NT2/D1 (cell line): Measurements from ENCODE around the gene LRFN5.

Experiments
- YY1 ChIP-seq: IDR thresholded peaks from 2 replicates; pipeline ENCODE4 v1.6.1; 2011; ENCODE audit not compliant: insufficient read length, insufficient read depth
- ZNF274 ChIP-seq: IDR thresholded peaks from 2 replicates; pipeline ENCODE4 v1.6.1; 2011; ENCODE audit warnings: mild to moderate bottlenecking, low read depth, low read length

DNA sequence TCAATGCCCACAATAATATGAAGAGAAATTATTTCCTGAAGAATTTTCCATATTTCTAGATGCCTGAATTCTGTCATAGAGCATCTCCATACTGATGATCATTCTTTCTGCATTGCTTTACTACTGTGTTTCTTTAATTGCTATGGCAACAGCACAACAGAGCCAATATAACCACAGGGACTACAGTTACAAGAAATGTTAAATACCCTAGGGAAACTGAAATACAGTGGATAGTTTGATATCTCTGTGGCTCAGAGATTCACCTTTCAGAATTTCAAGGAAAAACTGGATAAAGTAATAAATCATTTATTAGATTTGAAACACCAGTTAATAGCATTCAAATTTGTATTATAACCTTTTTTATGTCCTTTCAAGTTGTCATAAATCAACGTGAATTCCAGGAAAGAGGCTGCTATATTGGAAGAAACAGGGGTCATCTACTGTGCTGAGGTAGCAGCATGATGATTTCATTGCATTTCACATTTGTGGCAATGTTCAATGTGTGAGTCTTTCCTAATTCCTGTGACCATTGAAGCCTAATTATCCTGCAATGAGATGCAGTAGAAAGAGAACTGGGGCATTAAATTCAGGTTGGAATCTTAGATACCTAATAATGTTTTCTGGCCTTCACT is 267.1 kb downstream of the LRFN5 start:
- TF ChIP-seq YY1 (no peak), ZNF274 (no peak)
